GM12891 (cell line): Measurements from ENCODE around the gene GAR1.

Experiments used
- POLR2A ChIP-seq: IDR thresholded peaks from 2 replicates; pipeline ENCODE4 v1.6.1; 2011; ENCODE audit warnings: low read depth, low read length, control low read depth
- POLR2AphosphoS5 ChIP-seq: IDR thresholded peaks from 2 replicates; pipeline ENCODE4 v1.6.1; 2011; ENCODE audit warnings: low read depth, low read length, control low read depth

GRCh38 chr4:109861271-109861670 is 45.7 kb downstream of the GAR1 start:
- TF ChIP-seq POLR2A, result no peak
- no peak for TF ChIP-seq POLR2AphosphoS5
